ENCODE measurements around the gene GATA3.

- TF ChIP-seq CTCF (IDR thresholded peaks at IDR 0.05) (no peak), POLR2AphosphoS5 (IDR thresholded peaks at IDR 0.05) (no peak)
Observed at GRCh38 chr10:8069627-8070026, 15.1 kb downstream of the GATA3 start.

Data from prostate gland (tissue), 2 donors.